A673 (cell line): Measurements from ENCODE around the gene ICE1. TPM values are rescaled to one million over a fixed set of nuclear protein-coding genes. Genes with fewer than 3 reads are reported as not detected.
"Not testable (repeated sequence)": the region's sequence is repeated elsewhere in the genome, so short reads cannot be mapped to it uniquely, and the experiment has no call there.

Experiments
- BruUV-seq: library from RNA; stranded (reverse); fragments of 400-500 nt; replicated peaks from 2 replicates; lab custom pipeline; 2021; lab: Mats Ljungman, UMichigan
- CTCF ChIA-PET: fragments of 300-600 bp; sonication (Branson Sonifier 250); formaldehyde crosslinking; loops from one replicate; lab custom pipeline; 2022; ENCODE audit warnings: antibody characterized with exemption; lab: Charles Lee
- POLR2A ChIA-PET: fragments of 300-600 bp; sonication (Branson Sonifier 250); formaldehyde crosslinking; loops from one replicate; lab custom pipeline; 2022; ENCODE audit warnings: antibody characterized with exemption; ENCODE audit not compliant: low non-redundant PET; lab: Charles Lee
- DNase-seq: peaks from one replicate; pipeline ENCODE4 v3.0.0-alpha.2; 2015; ENCODE audit warnings: low spot score
- H3K27ac ChIP-seq: fragments of 200-600 bp; sonication (generic); 2 replicates; pipeline ENCODE4 v1.5.1; 2016; ENCODE audit warnings: mixed run types, low read depth, mild to moderate bottlenecking, mixed read lengths, antibody characterized with exemption, low read length; ENCODE audit not compliant: poor library complexity, severe bottlenecking
- H3K27me3 ChIP-seq: fragments of 200-600 bp; sonication (generic); replicated peaks from 2 replicates; pipeline ENCODE4 v1.6.1; 2017; ENCODE audit warnings: mixed run types, low read depth, mild to moderate bottlenecking, mixed read lengths, antibody characterized with exemption, low read length; ENCODE audit not compliant: insufficient read depth, poor library complexity
- H3K36me3 ChIP-seq: fragments of 200-600 bp; sonication (generic); 2 replicates; pipeline ENCODE4 v1.6.1; 2016; ENCODE audit warnings: mixed run types, mild to moderate bottlenecking, mixed read lengths, antibody characterized with exemption, low read length; ENCODE audit not compliant: insufficient read depth, poor library complexity, severe bottlenecking
- H3K4me1 ChIP-seq: fragments of 200-600 bp; sonication (generic); 2 replicates; pipeline ENCODE4 v1.6.1; 2017; ENCODE audit warnings: mixed run types, mild to moderate bottlenecking, mixed read lengths, antibody characterized with exemption, low read length; ENCODE audit not compliant: insufficient read depth, poor library complexity, severe bottlenecking
- H3K4me3 ChIP-seq: fragments of 200-600 bp; sonication (generic); 2 replicates; pipeline ENCODE4 v1.5.1; 2016; ENCODE audit warnings: low read depth, mixed run types, mild to moderate bottlenecking, mixed read lengths, low read length; ENCODE audit not compliant: poor library complexity, severe bottlenecking
- H3K9me3 ChIP-seq: fragments of 200-600 bp; sonication (generic); 2 replicates; pipeline ENCODE4 v1.6.1; 2016; ENCODE audit warnings: mixed run types, low read depth, mild to moderate bottlenecking, mixed read lengths, antibody characterized with exemption, low read length; ENCODE audit not compliant: poor library complexity, severe bottlenecking
- CTCF ChIP-seq: fragments of 300-800, 200-600 bp; sonication (generic); conservative IDR thresholded peaks from 2 replicates; pipeline ENCODE4 v1.5.1; 2017; ENCODE audit warnings: low read depth, mild to moderate bottlenecking, antibody characterized with exemption, low read length, moderate library complexity, mixed read lengths
- EZH2 ChIP-seq: fragments of 200-600 bp; sonication (generic); IDR thresholded peaks from 2 replicates; pipeline ENCODE4 v1.6.1; 2017; ENCODE audit warnings: borderline replicate concordance, low read depth, mild to moderate bottlenecking, mixed read lengths, antibody characterized with exemption, low read length; ENCODE audit not compliant: poor library complexity, severe bottlenecking
- intact Hi-C: fragments of 100-400 bp; cut with micrococcal nuclease; formaldehyde crosslinking; loops from one replicate; pipeline ENCODE4 v1.10.0; 2022; ENCODE audit not compliant: unreplicated experiment
- total RNA-seq: library from RNA; stranded (reverse); gene quantifications from 2 replicates; pipeline ENCODE4 v1.2.3, GENCODE V29; 2021

The ICE1 gene
- total RNA-seq, 1 experiment from 2014 or later = 37.2 TPM

GRCh38 chr5:5387777-5388176 is 34.7 kb upstream of the ICE1 start:
- BruUV-seq = no TSS peak
- Histone ChIP-seq H3K27ac (no peak overlapping the region), H3K36me3 (no peaks in the 10 kb centered on the region), H3K27me3 (no peaks in the 10 kb centered on the region), H3K9me3 (no peaks in the 10 kb centered on the region), H3K4me3 (no peak overlapping the region), H3K4me1 (no peaks in the 10 kb centered on the region)
- ChIA-PET CTCF (no interaction called here), POLR2A (no interaction called here)
- no peak for DNase-seq
- intact Hi-C loops = no loop called here
- TF ChIP-seq CTCF (no peak), EZH2 (no peak)

- intact Hi-C loops, H3K27me3 ChIP-seq, H3K36me3 ChIP-seq, H3K4me3 ChIP-seq, H3K4me1 ChIP-seq, POLR2A ChIA-PET, BruUV-seq, DNase-seq, H3K27ac ChIP-seq, H3K9me3 ChIP-seq, CTCF ChIA-PET: not testable (repeated sequence)
These were observed 32.2 kb upstream of the ICE1 start for GRCh38 chr5:5390121-5390869.

- CTCF ChIA-PET, intact Hi-C loops, H3K4me1 ChIP-seq, H3K9me3 ChIP-seq, H3K4me3 ChIP-seq, H3K36me3 ChIP-seq, H3K27ac ChIP-seq, BruUV-seq, DNase-seq, H3K27me3 ChIP-seq, POLR2A ChIA-PET: not testable (repeated sequence)
These were observed 30.0 kb upstream of the ICE1 start for GRCh38 chr5:5392504-5392903.

GRCh38 chr5:5394384-5394986 is 28.0 kb upstream of the ICE1 start:
- peak; percentile 54 for TF ChIP-seq CTCF
- H3K27me3 ChIP-seq, intact Hi-C loops, POLR2A ChIA-PET, BruUV-seq, H3K4me3 ChIP-seq, H3K36me3 ChIP-seq, H3K27ac ChIP-seq, H3K4me1 ChIP-seq, H3K9me3 ChIP-seq: not testable (repeated sequence)
- CTCF ChIA-PET = interaction anchor here (1.1 kb wide), 1 partner anchor 9 kb away, joined by 3 read pairs; no protein-coding TSS in a partner anchor
- peak; percentile 73 for DNase-seq

- H3K36me3 ChIP-seq, H3K4me1 ChIP-seq, DNase-seq, H3K27ac ChIP-seq, POLR2A ChIA-PET, BruUV-seq, H3K4me3 ChIP-seq, H3K27me3 ChIP-seq, H3K9me3 ChIP-seq: not testable (repeated sequence)
- CTCF ChIA-PET = interaction anchor here (1.1 to 1.4 kb wide), 2 partner anchors 9 to 254 kb away, joined by 3 to 4 read pairs; no protein-coding TSS in a partner anchor
- intact Hi-C loops = loop anchor here (1.0 kb wide), 1 partner anchor 254 kb away; no protein-coding TSS in a partner anchor
These were observed 27.4 kb upstream of the ICE1 start for GRCh38 chr5:5395093-5395492.
